ENCODE data around the gene STK32B. TPM values are rescaled to one million over a fixed set of nuclear protein-coding genes. Genes with fewer than 3 reads are reported as not detected.
"Not testable (repeated sequence)": the region's sequence is repeated elsewhere in the genome, so short reads cannot be mapped to it uniquely, and the experiment has no call there.

STK32B gene
- total and polyA plus RNA-seq, 9 of the 15 experiments (the other 6 are each of a cell fraction or from before 2014, with no cell fraction given) = 0.03 to 0.20 (median 0.07) TPM; not detected in 2

DNA sequence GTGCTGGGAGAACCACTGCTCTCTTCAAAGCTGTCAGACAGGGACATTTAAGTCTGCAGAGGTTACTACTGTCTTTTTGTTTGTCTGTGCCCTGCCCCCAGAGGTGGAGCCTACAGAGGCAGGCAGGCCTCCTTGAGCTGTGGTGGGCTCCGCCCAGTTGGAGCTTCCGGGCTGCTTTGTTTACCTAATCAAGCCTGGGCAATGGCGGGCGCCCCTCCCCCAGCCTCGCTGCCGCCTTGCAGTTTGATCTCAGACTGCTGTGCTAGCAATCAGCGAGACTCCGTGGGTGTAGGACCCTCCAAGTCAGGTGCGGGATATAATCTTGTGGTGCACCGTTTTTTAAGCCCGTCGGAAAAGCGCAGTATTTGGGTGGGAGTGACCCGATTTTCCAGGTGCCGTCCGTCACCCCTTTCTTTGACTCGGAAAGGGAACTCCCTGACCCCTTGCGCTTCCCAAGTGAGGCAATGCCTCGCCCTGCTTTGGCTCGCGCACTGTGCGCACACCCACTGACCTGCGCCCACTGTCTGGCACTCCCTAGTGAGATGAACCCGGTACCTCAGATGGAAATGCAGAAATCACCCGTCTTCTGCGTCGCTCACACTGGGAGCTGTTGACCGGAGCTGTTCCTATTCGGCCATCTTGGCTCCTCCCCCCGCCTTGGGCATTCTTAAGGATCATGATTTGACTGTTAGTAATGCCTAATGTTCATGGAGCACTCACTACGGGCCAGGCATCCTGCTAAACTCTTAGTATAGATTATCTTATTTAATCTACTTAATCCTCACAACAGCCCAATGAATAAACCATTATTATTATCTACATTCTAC is 392.9 kb downstream of the STK32B start:
- Histone ChIP-seq H2AFZ (ENCODE audit: low read depth, low read length) (peak overlapping the region; percentile 72), H3K4me2 (ENCODE audit: insufficient read depth, low read length) (peak overlapping the region; percentile 46), H3K27me3 (ENCODE audit: control insufficient read depth in 2 of 2, insufficient read depth in 2 of 2, low read length in 2 of 2) (peaks cover 0 to 10% of the 10 kb centered on the region in 2 experiments; a peak in 3 of 5 replicates)
- FAIRE-seq; H3K9ac ChIP-seq (ENCODE audit: insufficient read depth in 1 of 2, low read depth in 2 of 2, low read length in 2 of 2); H3K9me3 ChIP-seq (replicated peaks; ENCODE audit: control insufficient read depth, insufficient read depth, low read depth, low read length); CTCF ChIA-PET (ENCODE audit: low intra/inter-chr PET ratio); H3K27ac ChIP-seq (ENCODE audit: extremely low read depth, low read depth, low read length); intact Hi-C loops (cut with micrococcal nuclease); in situ Hi-C loops (cut with MboI); H4K20me1 ChIP-seq (replicated peaks; ENCODE audit: control insufficient read depth, insufficient read depth, low read length); H3K4me3 ChIP-seq; H3K4me1 ChIP-seq (replicated peaks in 1 of 2; ENCODE audit: control insufficient read depth in 2 of 2, insufficient read depth in 2 of 2, low read length in 2 of 2); H3K79me2 ChIP-seq (ENCODE audit: control insufficient read depth, insufficient read depth, low read length); H3K36me3 ChIP-seq (ENCODE audit: control insufficient read depth, insufficient read depth, low read length); POLR2A ChIA-PET; H3K9me1 ChIP-seq (ENCODE audit: control insufficient read depth, insufficient read depth, low read length): not testable (repeated sequence)
- DNase-seq (ENCODE audit: extremely low read depth in 1 of 4, low spot score in 3 of 4) (peak in 1 of 4 experiments; percentile 15), ATAC-seq (peak; percentile 58; the same call in 1 of the 3 replicates)
- WGBS (ENCODE audit: insufficient coverage, low coverage, missing lambda C conversion rate) = 3% methylated on average over 13 of the region's 31 CpGs
- BruUV-seq (replicated peaks) = TSS peak; percentile 43
- TF ChIP-seq FOXA3 (CRISPR knock-in tag; conservative IDR thresholded peaks at IDR 0.05 in 1 of 2, IDR thresholded peaks at IDR 0.05 in 1 of 2) (peak in 1 of 2 experiments; percentile 57; a peak in 1 of 4 replicates), L3MBTL2 (IDR thresholded peaks at IDR 0.05) (peak; percentile 36; the same call in 1 of the 2 replicates), RBFOX2 (IDR thresholded peaks at IDR 0.05; ENCODE audit: low read depth, low read length) (0 out of 2 replicates have a peak, but pooled peaks have one; percentile 33), FOXK2 (conservative IDR thresholded peaks at IDR 0.05 in 1 of 2, IDR thresholded peaks at IDR 0.05 in 1 of 2; ENCODE audit: low read depth in 2 of 2) (peak; percentile 26 to 54; a peak in 1 of 4 replicates), TAF7 (tag; IDR thresholded peaks at IDR 0.05) (peak; percentile 48; the same call in 1 of the 2 replicates), EP400 (IDR thresholded peaks at IDR 0.05) (peak; percentile 34)
- TF ChIP-seq, protein P1, sequence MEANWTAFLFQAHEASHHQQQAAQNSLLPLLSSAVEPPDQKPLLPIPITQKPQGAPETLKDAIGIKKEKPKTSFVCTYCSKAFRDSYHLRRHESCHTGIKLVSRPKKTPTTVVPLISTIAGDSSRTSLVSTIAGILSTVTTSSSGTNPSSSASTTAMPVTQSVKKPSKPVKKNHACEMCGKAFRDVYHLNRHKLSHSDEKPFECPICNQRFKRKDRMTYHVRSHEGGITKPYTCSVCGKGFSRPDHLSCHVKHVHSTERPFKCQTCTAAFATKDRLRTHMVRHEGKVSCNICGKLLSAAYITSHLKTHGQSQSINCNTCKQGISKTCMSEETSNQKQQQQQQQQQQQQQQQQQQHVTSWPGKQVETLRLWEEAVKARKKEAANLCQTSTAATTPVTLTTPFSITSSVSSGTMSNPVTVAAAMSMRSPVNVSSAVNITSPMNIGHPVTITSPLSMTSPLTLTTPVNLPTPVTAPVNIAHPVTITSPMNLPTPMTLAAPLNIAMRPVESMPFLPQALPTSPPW (CRISPR knock-in tag; IDR thresholded peaks at IDR 0.05) = peak; percentile 27; the same call in 1 of the 2 replicates
